ENCODE measurements around the gene SND1.

Gene SND1

GRCh38 chr7:128008141-128008540, 356.1 kb downstream of the SND1 start:
- no peak for DNase-seq

- no peak for DNase-seq
These were observed 356.8 kb downstream of the SND1 start for GRCh38 chr7:128008744-128009143.

GRCh38 chr7:128010391-128011127, 358.6 kb downstream of the SND1 start:
- DNase-seq = no peak

- no peak for DNase-seq
These were observed 359.2 kb downstream of the SND1 start for GRCh38 chr7:128011131-128011661.

- DNase-seq = no peak
These were observed 362.8 kb downstream of the SND1 start for GRCh38 chr7:128014811-128015210.

- DNase-seq = no peak
These were observed 365.5 kb downstream of the SND1 start for GRCh38 chr7:128017460-128017859.

- no peak for DNase-seq
These were observed 366.2 kb downstream of the SND1 start for GRCh38 chr7:128017862-128018845.

GRCh38 chr7:128019288-128019687, 367.3 kb downstream of the SND1 start:
- no peak for DNase-seq

- DNase-seq = no peak
These were observed 368.2 kb downstream of the SND1 start for GRCh38 chr7:128020159-128020558.

- DNase-seq = peak; percentile 45
These were observed 369.4 kb downstream of the SND1 start for GRCh38 chr7:128021366-128021765.

- DNase-seq = peak; percentile 79
These were observed 370.9 kb downstream of the SND1 start for GRCh38 chr7:128022631-128023532.

GRCh38 chr7:128024151-128024550, 372.2 kb downstream of the SND1 start:
- no peak for DNase-seq

- DNase-seq = peak; percentile 88
These were observed 373.4 kb downstream of the SND1 start for GRCh38 chr7:128025380-128025779.

- DNase-seq = peak; percentile 24
These were observed 373.8 kb downstream of the SND1 start for GRCh38 chr7:128025819-128026218.

GRCh38 chr7:128026551-128026950, 374.6 kb downstream of the SND1 start:
- no peak for DNase-seq

- peak; percentile 58 for DNase-seq
These were observed 375.5 kb downstream of the SND1 start for GRCh38 chr7:128027485-128027980.

- no peak for DNase-seq
These were observed 377.5 kb downstream of the SND1 start for GRCh38 chr7:128029405-128029995.

- DNase-seq = no peak
These were observed 378.3 kb downstream of the SND1 start for GRCh38 chr7:128030263-128030653.

GRCh38 chr7:128030654-128031611, 378.9 kb downstream of the SND1 start, which contains the start of gene LRRC4:
LRRC4 (minus strand) TSS chr7:128031437; CDS start chr7:128030640, 797 bp downstream.
- peak; percentile 57 for DNase-seq

GRCh38 chr7:128031901-128032604, 380.1 kb downstream of the SND1 start:
- peak; percentile 94 for DNase-seq

All from fibroblast of skin of right biceps (primary cell).